ENCODE data around the gene EPOP.

GRCh38 chr17:38659415-38659814, 15.3 kb downstream of the EPOP start:
- TF ChIP-seq EP300 (IDR thresholded peaks at IDR 0.05; ENCODE audit: borderline replicate concordance in 1 of 2, low read depth in 2 of 2, low read length in 2 of 2) (no peak), CTCF (IDR thresholded peaks at IDR 0.05; ENCODE audit: control extremely low read depth in 1 of 3, insufficient read depth in 1 of 3, low read depth in 1 of 3, low read length in 3 of 3) (no peak)
- TF ChIP-seq, protein P1, sequence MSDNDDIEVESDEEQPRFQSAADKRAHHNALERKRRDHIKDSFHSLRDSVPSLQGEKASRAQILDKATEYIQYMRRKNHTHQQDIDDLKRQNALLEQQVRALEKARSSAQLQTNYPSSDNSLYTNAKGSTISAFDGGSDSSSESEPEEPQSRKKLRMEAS (IDR thresholded peaks at IDR 0.05), result no peak
